GM10248 (cell line): ENCODE measurements around the gene ICAM5.

ENCODE experiments used
- CTCF ChIA-PET: fragments of 300-600 bp; sonication (Branson Sonifier 250); formaldehyde crosslinking; extraction: SDS; loops from one replicate; lab custom pipeline; 2021; ENCODE audit warnings: antibody characterized with exemption; lab: Yijun Ruan, JAX
- POLR2A ChIA-PET: fragments of 350-650 bp; sonication (Branson Sonifier 250); formaldehyde crosslinking; extraction: SDS; loops from one replicate; lab custom pipeline; 2020; ENCODE audit warnings: antibody characterized with exemption; lab: Yijun Ruan, JAX
- DNase-seq: peaks from one replicate; pipeline ENCODE4 v3.0.0; 2012; ENCODE audit errors: extremely low spot score
- TF ChIP-seq, protein P1 (sequence below): IDR thresholded peaks from 2 replicates; pipeline ENCODE4 v1.5.1; 2012; ENCODE audit warnings: mild to moderate bottlenecking, low read depth; ENCODE audit errors: extremely low read depth, missing control alignments, control extremely low read depth

Gene ICAM5

DNA sequence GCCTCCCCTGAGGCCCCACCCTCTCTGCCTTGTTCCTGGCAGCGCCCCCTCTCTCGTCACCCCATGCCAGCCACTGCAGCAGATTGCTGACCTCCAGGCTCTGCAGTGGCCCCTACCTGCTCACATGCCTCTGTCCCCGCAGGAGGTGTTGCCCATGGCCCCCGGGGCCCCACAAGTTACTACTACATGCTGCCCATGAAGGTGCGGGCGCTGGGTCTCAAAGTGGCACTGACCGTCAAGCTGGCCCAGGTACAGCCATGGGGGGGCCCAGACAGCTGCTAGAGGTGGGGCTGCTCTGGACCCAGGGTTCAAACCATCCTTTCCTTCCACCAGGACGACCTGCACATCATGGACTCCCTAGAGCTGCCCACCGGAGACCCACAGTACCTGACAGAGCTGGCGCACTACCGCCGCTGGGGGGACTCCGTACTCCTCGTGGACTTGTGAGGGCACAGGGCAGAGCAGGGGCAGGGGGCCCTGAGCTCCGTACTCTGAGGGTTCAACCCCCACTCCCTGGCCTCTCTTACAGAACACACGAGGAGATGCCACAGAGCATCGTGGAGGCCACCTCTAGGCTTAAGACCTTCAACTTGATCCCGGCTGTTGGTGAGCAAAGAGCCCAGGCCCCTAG is 31.6 kb upstream of the ICAM5 start:
- CTCF ChIA-PET, result interaction anchor here (0.6 to 16.8 kb wide), 43 partner anchors 9 to 326 kb away, joined by 3 to 484 read pairs (median 6); partner anchors contain the start of genes ANGPTL6, CDC37, ICAM1 and ICAM4
- DNase-seq, result no peak
- POLR2A ChIA-PET, result interaction anchor here (0.6 to 2.1 kb wide), 8 partner anchors 11 to 148 kb away, joined by 3 to 11 read pairs (median 5); partner anchors contain the start of genes ICAM1 and ICAM5
- TF ChIP-seq, protein P1, sequence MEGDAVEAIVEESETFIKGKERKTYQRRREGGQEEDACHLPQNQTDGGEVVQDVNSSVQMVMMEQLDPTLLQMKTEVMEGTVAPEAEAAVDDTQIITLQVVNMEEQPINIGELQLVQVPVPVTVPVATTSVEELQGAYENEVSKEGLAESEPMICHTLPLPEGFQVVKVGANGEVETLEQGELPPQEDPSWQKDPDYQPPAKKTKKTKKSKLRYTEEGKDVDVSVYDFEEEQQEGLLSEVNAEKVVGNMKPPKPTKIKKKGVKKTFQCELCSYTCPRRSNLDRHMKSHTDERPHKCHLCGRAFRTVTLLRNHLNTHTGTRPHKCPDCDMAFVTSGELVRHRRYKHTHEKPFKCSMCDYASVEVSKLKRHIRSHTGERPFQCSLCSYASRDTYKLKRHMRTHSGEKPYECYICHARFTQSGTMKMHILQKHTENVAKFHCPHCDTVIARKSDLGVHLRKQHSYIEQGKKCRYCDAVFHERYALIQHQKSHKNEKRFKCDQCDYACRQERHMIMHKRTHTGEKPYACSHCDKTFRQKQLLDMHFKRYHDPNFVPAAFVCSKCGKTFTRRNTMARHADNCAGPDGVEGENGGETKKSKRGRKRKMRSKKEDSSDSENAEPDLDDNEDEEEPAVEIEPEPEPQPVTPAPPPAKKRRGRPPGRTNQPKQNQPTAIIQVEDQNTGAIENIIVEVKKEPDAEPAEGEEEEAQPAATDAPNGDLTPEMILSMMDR, result no peak

DNA sequence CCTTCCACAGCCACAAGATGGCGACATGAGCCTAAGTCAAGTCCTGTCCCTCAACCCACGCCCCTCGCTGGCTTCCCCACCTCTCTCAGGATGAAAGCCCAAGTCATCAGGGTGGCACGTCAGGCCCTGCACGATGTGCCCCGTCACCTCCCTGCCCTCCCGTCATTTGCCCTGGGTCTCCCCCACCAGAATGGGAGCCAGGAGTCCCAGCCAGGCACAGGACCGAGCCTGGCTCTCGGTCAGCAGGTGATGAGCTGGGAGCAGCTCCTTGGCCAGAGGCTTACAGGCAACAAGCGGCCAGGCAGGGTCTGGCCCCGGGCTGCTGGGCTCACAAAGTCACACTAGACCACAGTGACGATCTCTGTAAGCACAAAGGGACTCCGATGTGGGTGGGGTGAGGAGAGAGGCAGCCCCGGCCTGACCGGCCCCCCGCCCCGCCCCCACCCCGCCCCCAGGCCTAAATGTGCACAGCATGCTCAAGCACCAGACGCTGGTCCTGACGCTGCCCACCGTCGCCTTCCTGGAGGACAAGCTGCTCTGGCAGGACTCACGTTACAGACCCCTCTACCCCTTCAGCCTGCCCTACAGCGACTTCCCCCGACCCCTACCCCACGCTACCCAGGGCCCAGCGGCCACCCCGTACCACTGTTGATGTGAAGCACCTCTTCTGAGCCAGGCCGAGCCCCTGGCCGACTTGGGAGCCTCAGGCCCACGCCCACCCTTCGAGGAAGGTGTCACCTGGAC is 30.4 kb upstream of the ICAM5 start:
- peak; percentile 81 for DNase-seq
- CTCF ChIA-PET, result interaction anchor here (0.6 to 16.8 kb wide), 53 partner anchors 8 to 327 kb away, joined by 3 to 484 read pairs (median 5); partner anchors contain the start of genes ANGPTL6, CDC37, ICAM1 and ICAM4
- TF ChIP-seq, protein P1, result peak; percentile 75
- POLR2A ChIA-PET, result interaction anchor here (0.6 to 2.1 kb wide), 10 partner anchors 10 to 146 kb away, joined by 3 to 15 read pairs (median 5); partner anchors contain the start of genes ICAM1 and ICAM5

DNA sequence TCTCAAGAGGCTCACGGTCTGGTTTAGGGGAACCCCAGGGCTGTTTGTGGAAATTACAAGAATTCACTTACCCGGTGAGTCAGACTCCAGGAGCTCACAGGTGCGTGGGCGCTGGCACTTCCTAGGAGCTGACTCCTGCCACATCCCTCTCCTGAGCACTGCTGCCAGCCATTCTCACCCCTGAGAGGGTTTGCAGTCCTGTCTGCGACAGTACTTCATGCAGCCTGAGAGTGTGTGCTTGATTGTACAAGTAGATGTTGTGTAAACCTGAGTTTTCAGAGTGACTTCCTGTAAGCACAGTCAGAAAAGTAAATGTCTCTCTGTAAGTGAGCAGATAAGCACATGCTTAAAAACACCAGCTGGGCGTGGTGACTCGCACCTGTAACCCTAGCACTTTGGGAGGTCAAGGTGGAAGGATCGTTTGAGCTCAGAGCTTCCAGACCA is 29.6 kb upstream of the ICAM5 start:
- ChIA-PET POLR2A (interaction anchor here (0.8 to 2.0 kb wide), 4 partner anchors 10 to 152 kb away, joined by 3 to 15 read pairs (median 6); partner anchors contain the start of genes ICAM1 and ICAM5), CTCF (interaction anchor here (0.9 to 16.8 kb wide), 24 partner anchors 8 to 328 kb away, joined by 3 to 484 read pairs (median 12); partner anchors contain the start of genes ANGPTL6, ICAM1, ICAM4 and ICAM5)
- peak; percentile 22 for DNase-seq
- TF ChIP-seq, protein P1, result no peak

DNA sequence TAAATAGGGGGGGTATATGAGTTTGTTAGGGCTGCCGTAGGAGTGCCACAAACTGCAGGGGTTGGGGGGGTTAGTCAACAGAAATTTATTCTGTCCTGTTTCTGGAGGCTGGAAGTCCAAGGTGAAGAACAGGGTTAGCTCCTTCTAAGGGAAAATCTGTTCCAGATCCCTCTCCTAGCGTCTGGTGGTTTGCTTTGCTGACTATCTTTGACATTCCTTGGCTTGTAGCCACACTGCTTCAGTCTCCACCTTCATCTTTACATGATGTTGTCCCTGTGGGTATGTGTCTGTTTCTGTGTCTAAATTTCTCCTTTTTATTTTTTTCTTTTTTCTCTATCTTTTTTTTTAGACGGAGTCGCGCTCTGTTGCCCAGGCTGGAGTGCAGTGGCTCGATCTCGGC is 27.0 kb upstream of the ICAM5 start:
- ChIA-PET POLR2A (no interaction called here), CTCF (interaction anchor here (7.7 to 16.8 kb wide), 2 partner anchors 121 to 133 kb away, joined by 158 to 484 read pairs; partner anchors contain the start of gene TYK2)
- TF ChIP-seq, protein P1, result no peak
- DNase-seq, result no peak

DNA sequence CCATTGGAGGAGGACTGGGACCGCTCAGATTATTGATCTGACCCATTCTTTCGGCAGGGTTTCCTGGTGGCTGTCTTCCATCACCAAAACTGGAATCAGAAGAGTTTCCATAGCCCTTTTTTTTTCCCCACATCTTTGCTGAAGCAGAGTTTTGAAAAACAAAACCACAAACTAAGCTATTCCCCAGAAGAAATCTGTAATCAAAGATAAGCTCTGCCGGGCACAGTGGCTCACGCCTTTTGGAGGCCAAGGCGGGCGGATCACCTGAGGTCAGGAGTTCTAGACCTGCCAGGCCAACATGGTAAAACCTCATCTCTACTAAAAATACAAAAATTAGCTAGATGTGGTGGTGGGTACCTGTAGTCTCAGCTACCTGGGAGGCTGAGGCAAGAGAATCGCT is 23.0 kb upstream of the ICAM5 start:
- DNase-seq, result no peak
- POLR2A ChIA-PET, result no interaction called here
- CTCF ChIA-PET, result interaction anchor here (0.8 to 16.8 kb wide), 5 partner anchors 8 to 124 kb away, joined by 3 to 484 read pairs (median 11); partner anchors contain the start of gene TYK2
- TF ChIP-seq, protein P1, result no peak

DNA sequence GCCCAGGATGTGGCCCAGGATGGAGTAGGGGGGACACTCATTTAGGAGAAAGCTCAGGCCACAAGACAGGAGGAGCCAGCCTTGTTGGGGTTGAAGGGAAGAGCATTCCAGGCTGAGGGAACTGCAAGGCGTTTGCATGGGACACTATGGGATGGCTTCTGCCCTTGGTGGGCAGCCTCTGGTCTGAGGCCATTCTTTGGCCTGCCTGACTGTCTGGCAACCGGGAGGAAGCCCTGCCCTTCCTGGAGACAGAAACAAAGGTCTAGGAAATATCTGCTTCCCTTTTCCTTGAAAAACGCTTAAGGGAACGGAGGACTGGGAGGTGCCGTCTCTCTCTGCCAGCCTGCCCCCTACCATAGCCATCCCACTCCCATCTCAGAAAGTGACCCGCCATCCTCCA is 21.7 kb upstream of the ICAM5 start:
- ChIA-PET CTCF (interaction anchor here (0.9 to 16.8 kb wide), 7 partner anchors 9 to 149 kb away, joined by 3 to 484 read pairs (median 11); partner anchors contain the start of gene TYK2), POLR2A (interaction anchor here (0.7 to 4.2 kb wide), 4 partner anchors 20 to 313 kb away, joined by 3 to 84 read pairs (median 4); partner anchors contain the start of genes ICAM4, ICAM5 and TYK2)
- no peak for DNase-seq
- TF ChIP-seq, protein P1, result no peak
